Stimulated activated CD4-positive, alpha-beta T cell treated with anti-CD3 and anti-CD28 coated beads, Interleukin-2, amount 100 ng/mL, for 4 hours (primary cell): ENCODE measurements around the gene RAB9A.

Source experiments
- DNase-seq: peaks from one replicate; pipeline ENCODE4 v3.0.0-alpha.2; 2020; ENCODE audit warnings: low read depth

The RAB9A gene

GRCh38 chrX:13747836-13748235 is 58.9 kb downstream of the RAB9A start:
- DNase-seq = no peak

- no peak for DNase-seq
Measured at GRCh38 chrX:13748486-13748885, 59.6 kb downstream of the RAB9A start.

- no peak for DNase-seq
Measured at GRCh38 chrX:13750204-13750603, 61.3 kb downstream of the RAB9A start.

GRCh38 chrX:13750812-13751211 is 61.9 kb downstream of the RAB9A start:
- no peak for DNase-seq

- DNase-seq = no peak
Measured at GRCh38 chrX:13752141-13752540, 63.2 kb downstream of the RAB9A start.

GRCh38 chrX:13752646-13753045 is 63.7 kb downstream of the RAB9A start:
- no peak for DNase-seq

GRCh38 chrX:13754765-13755164 is 65.8 kb downstream of the RAB9A start:
- DNase-seq = no peak

- no peak for DNase-seq
Measured at GRCh38 chrX:13755254-13755653, 66.3 kb downstream of the RAB9A start.

- DNase-seq = no peak
Measured at GRCh38 chrX:13756381-13756780, 67.5 kb downstream of the RAB9A start.

GRCh38 chrX:13759152-13759718 is 70.3 kb downstream of the RAB9A start:
- no peak for DNase-seq
